Neural cell (in vitro differentiated cells): ENCODE results near the gene TRAPPC4. TPM values are rescaled to one million over a fixed set of nuclear protein-coding genes. Genes with fewer than 3 reads are reported as not detected.
"Not testable (repeated sequence)": the region's sequence is repeated elsewhere in the genome, so short reads cannot be mapped to it uniquely, and the experiment has no call there.

Source experiments
- H2AFZ ChIP-seq: fragments of 200-600, 300-800 bp; sonication (generic), shearing (Covaris generic); 2 replicates; pipeline ENCODE4 v1.6.0; 2014; ENCODE audit warnings: low read depth, mild to moderate bottlenecking, antibody characterized with exemption, low read length, moderate library complexity
- H3F3A ChIP-seq: fragments of 200-600 bp; shearing (Covaris generic); 2 replicates; pipeline ENCODE4 v1.6.1; 2016; ENCODE audit warnings: mild to moderate bottlenecking, moderate library complexity, mixed read lengths, antibody characterized with exemption, low read length; ENCODE audit not compliant: insufficient read depth, poor library complexity, severe bottlenecking
- H3K27ac ChIP-seq: fragments of 200-600, 300-800 bp; sonication (generic), shearing (Covaris generic); 2 replicates; pipeline ENCODE4 v1.5.1; 2014; ENCODE audit warnings: mild to moderate bottlenecking, low read length, moderate library complexity
- H3K27me3 ChIP-seq: fragments of 300-800, 200-600 bp; sonication (generic), shearing (Covaris generic); 2 replicates; pipeline ENCODE4 v1.6.0; 2014; ENCODE audit warnings: mild to moderate bottlenecking, low read depth, low read length, moderate library complexity; ENCODE audit not compliant: insufficient read depth
- H3K36me3 ChIP-seq: fragments of 300-800, 200-600 bp; sonication (generic), shearing (Covaris generic); 2 replicates; pipeline ENCODE4 v1.5.1; 2014; ENCODE audit warnings: mild to moderate bottlenecking, antibody characterized with exemption, low read length, moderate library complexity; ENCODE audit not compliant: insufficient read depth
- H3K4me2 ChIP-seq: fragments of 300-800, 200-600 bp; sonication (generic), shearing (Covaris generic); 2 replicates; pipeline ENCODE4 v1.6.0; 2014; ENCODE audit warnings: mild to moderate bottlenecking, low read length
- H3K4me3 ChIP-seq: fragments of 300-800, 200-600 bp; sonication (generic), shearing (Covaris generic); 2 replicates; pipeline ENCODE4 v1.5.1; 2014; ENCODE audit warnings: mild to moderate bottlenecking, low read length, moderate library complexity
- H3K79me2 ChIP-seq: fragments of 200-600 bp; shearing (Covaris generic); replicated peaks from 2 replicates; pipeline ENCODE4 v1.6.0; 2014; ENCODE audit warnings: mild to moderate bottlenecking, low read length, moderate library complexity; ENCODE audit not compliant: insufficient read depth
- H3K9ac ChIP-seq: fragments of 300-800, 200-600 bp; sonication (generic), shearing (Covaris generic); 2 replicates; pipeline ENCODE4 v1.6.1; 2016; ENCODE audit warnings: mild to moderate bottlenecking, low read length, mixed read lengths
- H3K9me2 ChIP-seq: fragments of 200-600 bp; shearing (Covaris generic); 2 replicates; pipeline ENCODE4 v1.6.1; 2016; ENCODE audit warnings: mild to moderate bottlenecking, low read length, mixed read lengths; ENCODE audit not compliant: insufficient read depth
- H3K9me3 ChIP-seq: fragments of 200-600, 300-800 bp; sonication (generic), shearing (Covaris generic); 2 replicates; pipeline ENCODE4 v1.6.1; 2016; ENCODE audit warnings: mild to moderate bottlenecking, mixed run types, low read length, moderate library complexity, mixed read lengths
- H4K20me1 ChIP-seq: fragments of 200-600 bp; shearing (Covaris generic); 2 replicates; pipeline ENCODE4 v1.6.1; 2016; ENCODE audit warnings: mild to moderate bottlenecking, mixed run types; ENCODE audit not compliant: insufficient read depth
- EP300 ChIP-seq: fragments of 450-650 bp; conservative IDR thresholded peaks from 2 replicates; pipeline ENCODE4 v1.6.1; 2014; ENCODE audit warnings: antibody characterized with exemption, mild to moderate bottlenecking, moderate library complexity; ENCODE audit not compliant: poor library complexity, severe bottlenecking
- EZH2 ChIP-seq: fragments of 200-600, 300-800 bp; shearing (Covaris generic), sonication (generic); IDR thresholded peaks from 2 replicates; pipeline ENCODE4 v1.6.1; 2014; ENCODE audit warnings: antibody characterized with exemption, low read length, borderline replicate concordance, mild to moderate bottlenecking; ENCODE audit not compliant: insufficient read depth, poor library complexity, severe bottlenecking
- MXI1 ChIP-seq: fragments of 450-650 bp; conservative IDR thresholded peaks from 2 replicates; pipeline ENCODE4 v1.6.1; 2014; ENCODE audit warnings: antibody characterized with exemption, mild to moderate bottlenecking; ENCODE audit not compliant: poor library complexity, severe bottlenecking
- POLR2AphosphoS5 ChIP-seq: IDR thresholded peaks from 2 replicates; pipeline ENCODE4 v1.6.1; 2012
- RAD21 ChIP-seq: fragments of 450-650 bp; conservative IDR thresholded peaks from 2 replicates; pipeline ENCODE4 v1.6.1; 2014; ENCODE audit warnings: antibody characterized with exemption, mild to moderate bottlenecking, moderate library complexity
- SMC3 ChIP-seq: fragments of 450-650 bp; conservative IDR thresholded peaks from 2 replicates; pipeline ENCODE4 v1.6.1; 2014; ENCODE audit warnings: antibody characterized with exemption, mild to moderate bottlenecking, moderate library complexity; ENCODE audit not compliant: poor library complexity
- TAF1 ChIP-seq: IDR thresholded peaks from 2 replicates; pipeline ENCODE4 v1.6.1; 2012; ENCODE audit warnings: low read depth
- polyA plus RNA-seq: library from polyadenylated mRNA; depleted of rRNA; stranded (reverse); fragments of >200 nt; gene quantifications from 2 replicates; pipeline ENCODE4 v1.2.3, GENCODE V29; 2014
- TF ChIP-seq, protein P1 (sequence below): IDR thresholded peaks from 2 replicates; pipeline ENCODE4 v1.6.1; 2012; ENCODE audit warnings: borderline replicate concordance
- TF ChIP-seq, protein P2 (sequence below): fragments of 450-650 bp; IDR thresholded peaks from 2 replicates; pipeline ENCODE4 v1.5.1; 2014; ENCODE audit warnings: antibody characterized with exemption, mild to moderate bottlenecking, moderate library complexity; ENCODE audit not compliant: poor library complexity, severe bottlenecking

TRAPPC4 gene
- polyA plus RNA-seq, 1 donor from 2014 or later = 276 TPM

DNA sequence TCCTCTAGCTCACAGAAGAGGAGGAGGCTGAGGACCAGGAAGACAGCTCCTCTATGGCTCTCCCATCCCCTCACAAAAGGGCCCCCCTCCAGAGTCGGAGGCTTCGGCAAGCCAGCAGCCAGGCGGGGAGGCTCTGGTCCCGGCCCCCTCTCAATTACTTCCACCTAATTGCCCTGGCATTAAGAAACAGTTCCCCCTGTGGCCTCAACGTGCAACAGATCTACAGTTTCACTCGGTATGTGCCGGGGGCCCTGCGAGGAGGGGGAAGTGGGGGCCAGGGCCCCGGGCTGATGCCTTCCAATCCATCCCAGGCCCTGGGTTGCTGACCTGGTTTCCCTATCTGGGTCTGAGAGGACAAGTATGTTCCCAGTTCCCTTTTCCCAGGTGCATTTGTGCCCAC, 39.1 kb upstream of the TRAPPC4 start:
- Histone ChIP-seq H3F3A (no peaks in the 10 kb centered on the region), H3K9me2 (no peaks in the 10 kb centered on the region), H3K36me3 (no peaks in the 10 kb centered on the region), H3K9ac (no peak overlapping the region), H3K9me3 (no peaks in the 10 kb centered on the region), H4K20me1 (no peaks in the 10 kb centered on the region), H3K79me2 (no peaks in the 10 kb centered on the region), H3K4me2 (no peak overlapping the region), H3K4me3 (no peak overlapping the region), H3K27ac (no peak overlapping the region), H3K27me3 (no peaks in the 10 kb centered on the region), H2AFZ (no peak overlapping the region)
- TF ChIP-seq POLR2AphosphoS5 = no peak

DNA sequence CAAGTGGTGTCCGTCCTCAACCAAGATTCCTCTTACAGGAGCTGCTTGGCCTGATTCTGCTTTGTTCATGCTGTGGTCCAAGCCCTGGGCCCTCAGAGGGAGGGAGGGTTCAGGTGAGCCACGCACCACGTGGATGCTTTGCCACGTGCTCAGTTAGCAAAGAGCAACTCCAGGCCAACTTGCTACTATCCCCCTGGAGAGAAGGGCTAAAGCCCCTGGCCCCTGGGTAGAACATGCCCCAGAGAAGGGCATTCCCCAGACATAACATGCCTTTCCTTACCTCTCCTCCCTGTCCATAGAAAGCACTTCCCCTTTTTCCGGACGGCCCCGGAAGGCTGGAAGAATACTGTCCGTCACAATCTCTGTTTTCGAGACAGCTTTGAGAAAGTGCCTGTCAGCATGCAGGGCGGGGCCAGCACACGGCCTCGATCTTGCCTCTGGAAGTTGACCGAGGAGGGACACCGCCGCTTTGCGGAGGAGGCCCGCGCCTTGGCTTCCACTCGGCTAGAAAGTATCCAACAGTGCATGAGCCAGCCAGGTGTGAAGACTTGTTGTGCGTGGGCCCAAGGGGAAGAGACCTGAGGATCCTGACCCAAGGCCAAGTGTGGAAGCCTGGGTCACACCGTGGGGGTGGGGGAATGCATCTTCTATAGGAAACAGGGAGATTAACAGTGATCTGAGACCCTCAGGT, 38.2 kb upstream of the TRAPPC4 start:
- Histone ChIP-seq H3K27me3 (no peaks in the 10 kb centered on the region), H3K4me3 (no peak overlapping the region), H2AFZ (no peak overlapping the region), H3K4me2 (no peak overlapping the region), H3K27ac (no peak overlapping the region), H3K36me3 (no peaks in the 10 kb centered on the region), H3F3A (no peaks in the 10 kb centered on the region), H3K79me2 (no peaks in the 10 kb centered on the region), H3K9ac (no peak overlapping the region), H4K20me1 (no peaks in the 10 kb centered on the region), H3K9me3 (no peaks in the 10 kb centered on the region), H3K9me2 (no peaks in the 10 kb centered on the region)
- TF ChIP-seq MXI1 (no peak), TAF1 (no peak), SMC3 (no peak), EZH2 (no peak), RAD21 (no peak), EP300 (no peak), POLR2AphosphoS5 (no peak)
- TF ChIP-seq, protein P1, sequence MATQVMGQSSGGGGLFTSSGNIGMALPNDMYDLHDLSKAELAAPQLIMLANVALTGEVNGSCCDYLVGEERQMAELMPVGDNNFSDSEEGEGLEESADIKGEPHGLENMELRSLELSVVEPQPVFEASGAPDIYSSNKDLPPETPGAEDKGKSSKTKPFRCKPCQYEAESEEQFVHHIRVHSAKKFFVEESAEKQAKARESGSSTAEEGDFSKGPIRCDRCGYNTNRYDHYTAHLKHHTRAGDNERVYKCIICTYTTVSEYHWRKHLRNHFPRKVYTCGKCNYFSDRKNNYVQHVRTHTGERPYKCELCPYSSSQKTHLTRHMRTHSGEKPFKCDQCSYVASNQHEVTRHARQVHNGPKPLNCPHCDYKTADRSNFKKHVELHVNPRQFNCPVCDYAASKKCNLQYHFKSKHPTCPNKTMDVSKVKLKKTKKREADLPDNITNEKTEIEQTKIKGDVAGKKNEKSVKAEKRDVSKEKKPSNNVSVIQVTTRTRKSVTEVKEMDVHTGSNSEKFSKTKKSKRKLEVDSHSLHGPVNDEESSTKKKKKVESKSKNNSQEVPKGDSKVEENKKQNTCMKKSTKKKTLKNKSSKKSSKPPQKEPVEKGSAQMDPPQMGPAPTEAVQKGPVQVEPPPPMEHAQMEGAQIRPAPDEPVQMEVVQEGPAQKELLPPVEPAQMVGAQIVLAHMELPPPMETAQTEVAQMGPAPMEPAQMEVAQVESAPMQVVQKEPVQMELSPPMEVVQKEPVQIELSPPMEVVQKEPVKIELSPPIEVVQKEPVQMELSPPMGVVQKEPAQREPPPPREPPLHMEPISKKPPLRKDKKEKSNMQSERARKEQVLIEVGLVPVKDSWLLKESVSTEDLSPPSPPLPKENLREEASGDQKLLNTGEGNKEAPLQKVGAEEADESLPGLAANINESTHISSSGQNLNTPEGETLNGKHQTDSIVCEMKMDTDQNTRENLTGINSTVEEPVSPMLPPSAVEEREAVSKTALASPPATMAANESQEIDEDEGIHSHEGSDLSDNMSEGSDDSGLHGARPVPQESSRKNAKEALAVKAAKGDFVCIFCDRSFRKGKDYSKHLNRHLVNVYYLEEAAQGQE = no peak
- TF ChIP-seq, protein P2, sequence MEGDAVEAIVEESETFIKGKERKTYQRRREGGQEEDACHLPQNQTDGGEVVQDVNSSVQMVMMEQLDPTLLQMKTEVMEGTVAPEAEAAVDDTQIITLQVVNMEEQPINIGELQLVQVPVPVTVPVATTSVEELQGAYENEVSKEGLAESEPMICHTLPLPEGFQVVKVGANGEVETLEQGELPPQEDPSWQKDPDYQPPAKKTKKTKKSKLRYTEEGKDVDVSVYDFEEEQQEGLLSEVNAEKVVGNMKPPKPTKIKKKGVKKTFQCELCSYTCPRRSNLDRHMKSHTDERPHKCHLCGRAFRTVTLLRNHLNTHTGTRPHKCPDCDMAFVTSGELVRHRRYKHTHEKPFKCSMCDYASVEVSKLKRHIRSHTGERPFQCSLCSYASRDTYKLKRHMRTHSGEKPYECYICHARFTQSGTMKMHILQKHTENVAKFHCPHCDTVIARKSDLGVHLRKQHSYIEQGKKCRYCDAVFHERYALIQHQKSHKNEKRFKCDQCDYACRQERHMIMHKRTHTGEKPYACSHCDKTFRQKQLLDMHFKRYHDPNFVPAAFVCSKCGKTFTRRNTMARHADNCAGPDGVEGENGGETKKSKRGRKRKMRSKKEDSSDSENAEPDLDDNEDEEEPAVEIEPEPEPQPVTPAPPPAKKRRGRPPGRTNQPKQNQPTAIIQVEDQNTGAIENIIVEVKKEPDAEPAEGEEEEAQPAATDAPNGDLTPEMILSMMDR = no peak

DNA sequence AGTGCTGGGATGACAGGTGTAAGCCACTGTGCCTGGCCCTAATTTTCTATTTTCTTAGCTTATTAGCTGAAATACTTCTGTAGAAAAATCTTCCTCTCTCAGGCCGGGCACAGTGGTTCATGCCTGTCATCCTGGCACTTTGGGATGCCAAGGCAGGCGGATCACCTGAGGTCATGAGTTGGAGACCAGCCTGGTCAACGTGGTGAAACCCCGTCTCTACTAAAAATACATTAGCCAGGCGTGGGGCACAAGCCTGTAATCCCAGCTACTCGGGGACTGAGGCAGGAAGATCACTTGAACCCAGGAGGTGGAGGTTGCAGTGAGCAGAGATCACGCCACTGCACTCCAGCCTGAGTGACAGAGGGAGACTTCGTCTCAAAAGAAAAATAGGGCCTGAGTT, 34.2 kb upstream of the TRAPPC4 start:
- not testable (repeated sequence) for H3K36me3 ChIP-seq, H3K4me3 ChIP-seq, H3K27ac ChIP-seq, H4K20me1 ChIP-seq, H3K27me3 ChIP-seq, H3K9ac ChIP-seq, H3K4me2 ChIP-seq, H3K79me2 ChIP-seq, H3K9me3 ChIP-seq, H3K9me2 ChIP-seq, H3F3A ChIP-seq, H2AFZ ChIP-seq
